H1 (cell line): ENCODE data around the gene ADIPOR2. TPM values are rescaled to one million over a fixed set of nuclear protein-coding genes. Genes with fewer than 3 reads are reported as not detected.
A peak's percentile ranks its signal among the peaks of the same experiment; 100 is the strongest.

Experiments used
- CTCF ChIA-PET: fragments of 300-600 bp; sonication (Branson Sonifier 250); formaldehyde crosslinking; loops from one replicate; lab custom pipeline; 2021; ENCODE audit not compliant: partially characterized antibody; lab: Charles Lee
- POLR2A ChIA-PET: fragments of 300-600 bp; sonication (Branson Sonifier 250); formaldehyde crosslinking; loops from one replicate; lab custom pipeline; 2021; ENCODE audit warnings: inconsistent platforms; ENCODE audit not compliant: partially characterized antibody; lab: Charles Lee
- DNase-seq, 2 experiments: peaks; one replicate each; pipeline versions ENCODE4 v3.0.0 to v3.0.0-alpha.2; 2010 to 2022; ENCODE audit warnings: low spot score in 2 of 2, low read depth in 1 of 2, mixed read lengths in 1 of 2
- FAIRE-seq: peaks from 2 replicates; lab custom pipeline; 2011; peaks lifted over from hg19 to GRCh38; lab: Jason Lieb, UNC
- H2AFZ ChIP-seq: 2 replicates; pipeline ENCODE4 v1.8.1; 2012; ENCODE audit warnings: low read length, inconsistent platforms
- H2AK5ac ChIP-seq: 2 replicates; pipeline ENCODE4 v1.6.1; 2013; ENCODE audit warnings: low read depth, low read length
- H2BK120ac ChIP-seq: replicated peaks from 2 replicates; pipeline ENCODE3; 2013; ENCODE audit warnings: low read depth, low read length, inconsistent platforms
- H2BK12ac ChIP-seq: 2 replicates; pipeline ENCODE4 v1.6.1; 2013; ENCODE audit warnings: low read depth, low read length
- H2BK15ac ChIP-seq: 2 replicates; pipeline ENCODE4 v1.6.1; 2013; ENCODE audit warnings: low read length
- H2BK20ac ChIP-seq: 2 replicates; pipeline ENCODE4 v1.6.1; 2013; ENCODE audit warnings: low read length
- H2BK5ac ChIP-seq: 2 replicates; pipeline ENCODE4 v1.6.1; 2013; ENCODE audit warnings: low read depth, low read length
- H3K14ac ChIP-seq: 2 replicates; pipeline ENCODE4 v1.6.1; 2013; ENCODE audit warnings: inconsistent platforms; ENCODE audit not compliant: insufficient read length
- H3K18ac ChIP-seq: 2 replicates; pipeline ENCODE4 v1.6.1; 2013; ENCODE audit warnings: low read length; ENCODE audit errors: extremely low read depth
- H3K23ac ChIP-seq: 2 replicates; pipeline ENCODE4 v1.6.1; 2013; ENCODE audit warnings: inconsistent platforms; ENCODE audit not compliant: insufficient read length
- H3K23me2 ChIP-seq: 2 replicates; pipeline ENCODE4 v1.6.1; 2013; ENCODE audit warnings: low read depth, low read length
- H3K27ac ChIP-seq: 2 replicates; pipeline ENCODE4 v1.6.1; 2011; ENCODE audit warnings: low read depth, low read length, inconsistent platforms
- H3K27me3 ChIP-seq, 4 experiments: replicated peaks in 1 of 4; 1 replicate in 1 of 4; 2 replicates in 3 of 4; pipeline versions ENCODE4 v1.6.1 to v1.8.1; 2011 to 2013; ENCODE audit warnings: low read length in 3 of 4, mild to moderate bottlenecking in 3 of 4, inconsistent platforms in 2 of 4, mixed read lengths in 2 of 4, moderate library complexity in 1 of 4; ENCODE audit not compliant: control insufficient read depth in 3 of 4, insufficient read depth in 3 of 4; ENCODE audit errors: extremely low read depth in 1 of 4
- H3K36me3 ChIP-seq, 4 experiments: 2 replicates each; pipeline versions ENCODE4 v1.6.1 to v1.8.1; 2011 to 2013; ENCODE audit warnings: mild to moderate bottlenecking in 4 of 4, low read length in 3 of 4, moderate library complexity in 2 of 4, control low read depth in 1 of 4, inconsistent platforms in 1 of 4; ENCODE audit not compliant: insufficient read depth in 4 of 4, control insufficient read depth in 2 of 4
- H3K4ac ChIP-seq: replicated peaks from 2 replicates; pipeline ENCODE3; 2013; ENCODE audit warnings: low read length, low read depth, mixed read lengths, inconsistent platforms; ENCODE audit not compliant: insufficient read length
- H3K4me1 ChIP-seq, 4 experiments: replicated peaks in 1 of 4; 1 replicate in 1 of 4; 2 replicates in 3 of 4; pipeline versions ENCODE4 v1.6.1 to v1.8.1; 2011 to 2013; ENCODE audit warnings: low read length in 3 of 4, inconsistent platforms in 2 of 4, mixed read lengths in 1 of 4; ENCODE audit not compliant: insufficient read depth in 4 of 4, control insufficient read depth in 3 of 4
- H3K4me2 ChIP-seq, 2 experiments: 2 replicates each; pipeline versions ENCODE4 v1.6.1 to v1.8.1; 2011 to 2013; ENCODE audit warnings: low read depth in 2 of 2, low read length in 2 of 2, control low read depth in 1 of 2, inconsistent platforms in 1 of 2, mild to moderate bottlenecking in 1 of 2; ENCODE audit not compliant: insufficient read depth in 1 of 2
- H3K4me3 ChIP-seq, 4 experiments: fragments of 200-600, 300-600 bp in 1 of 4; sonication (generic), shearing (Covaris generic), sonication (Bioruptor Twin) in 1 of 4; 2 replicates each; pipeline versions ENCODE4 v1.5.1 to v1.8.1; 2011 to 2016; ENCODE audit warnings: low read length in 4 of 4, low read depth in 3 of 4, control low read depth in 2 of 4, inconsistent platforms in 2 of 4, mild to moderate bottlenecking in 2 of 4, mixed read lengths in 1 of 4, moderate library complexity in 1 of 4; ENCODE audit not compliant: insufficient read depth in 2 of 4; ENCODE audit errors: extremely low read depth in 1 of 4
- H3K56ac ChIP-seq: replicated peaks from 2 replicates; pipeline ENCODE3; 2013; ENCODE audit warnings: low read depth, mild to moderate bottlenecking, mixed read lengths, low read length, inconsistent platforms; ENCODE audit not compliant: insufficient read length
- H3K79me1 ChIP-seq: 2 replicates; pipeline ENCODE4 v1.6.1; 2013; ENCODE audit warnings: low read depth, low read length, control low read depth
- H3K79me2 ChIP-seq, 2 experiments: 2 replicates each; pipeline versions ENCODE4 v1.6.1 to v1.8.1; 2012 to 2013; ENCODE audit warnings: low read length in 2 of 2, mild to moderate bottlenecking in 2 of 2, inconsistent platforms in 1 of 2; ENCODE audit not compliant: insufficient read depth in 2 of 2, control insufficient read depth in 1 of 2
- H3K9ac ChIP-seq, 4 experiments: replicated peaks in 1 of 4; 1 replicate in 1 of 4; 2 replicates in 3 of 4; pipeline versions ENCODE4 v1.6.1 to v1.8.1; 2011 to 2013; ENCODE audit warnings: low read depth in 3 of 4, low read length in 3 of 4, control low read depth in 2 of 4, mild to moderate bottlenecking in 2 of 4, moderate library complexity in 2 of 4, inconsistent platforms in 1 of 4; ENCODE audit errors: extremely low read depth in 1 of 4
- H3K9me3 ChIP-seq, 2 experiments: 2 replicates each; pipeline versions ENCODE4 v1.6.1 to v1.8.1; 2012 to 2013; ENCODE audit warnings: mild to moderate bottlenecking in 2 of 2, moderate library complexity in 2 of 2, control low read depth in 1 of 2, inconsistent platforms in 1 of 2, low read depth in 1 of 2, low read length in 1 of 2, mixed read lengths in 1 of 2; ENCODE audit not compliant: insufficient read depth in 2 of 2
- H4K20me1 ChIP-seq, 2 experiments: replicated peaks in 1 of 2; 2 replicates each; pipeline versions ENCODE3 to v1.8.1; 2011 to 2013; ENCODE audit warnings: inconsistent platforms in 2 of 2, low read length in 2 of 2, mild to moderate bottlenecking in 1 of 2; ENCODE audit not compliant: insufficient read depth in 2 of 2, control insufficient read depth in 1 of 2
- H4K5ac ChIP-seq: 2 replicates; pipeline ENCODE4 v1.6.1; 2013; ENCODE audit warnings: low read length, low read depth, mixed read lengths, inconsistent platforms; ENCODE audit not compliant: insufficient read length
- H4K8ac ChIP-seq: 2 replicates; pipeline ENCODE4 v1.8.0; 2013; ENCODE audit warnings: mild to moderate bottlenecking, moderate library complexity, low read length, inconsistent platforms; ENCODE audit not compliant: insufficient read depth; ENCODE audit errors: extremely low read depth
- H4K91ac ChIP-seq: replicated peaks from 2 replicates; pipeline ENCODE3; 2013; ENCODE audit warnings: low read length, mixed read lengths, inconsistent platforms; ENCODE audit not compliant: insufficient read length
- CHD1 ChIP-seq: IDR thresholded peaks from 2 replicates; pipeline ENCODE4 v1.6.1; 2012; ENCODE audit warnings: low read depth, low read length, improper control_type of control experiment
- CREB1 ChIP-seq: IDR thresholded peaks from 2 replicates; pipeline ENCODE4 v1.6.1; 2012; ENCODE audit warnings: inconsistent platforms
- EP300 ChIP-seq, 2 experiments: IDR thresholded peaks; 1 replicate in 1 of 2; 2 replicates in 1 of 2; pipeline ENCODE4 v1.6.1; 2011 to 2012; ENCODE audit warnings: low read depth in 2 of 2, low read length in 2 of 2, mild to moderate bottlenecking in 2 of 2, borderline replicate concordance in 1 of 2, inconsistent platforms in 1 of 2, moderate library complexity in 1 of 2
- FOSL1 ChIP-seq: IDR thresholded peaks from 2 replicates; pipeline ENCODE4 v1.6.1; 2011; ENCODE audit warnings: mild to moderate bottlenecking, low read depth, low read length, moderate library complexity; ENCODE audit not compliant: insufficient read depth
- PHF8 ChIP-seq: fragments of 200-600 bp; sonication (generic); conservative IDR thresholded peaks from 2 replicates; pipeline ENCODE4 v1.7.1; 2012; ENCODE audit warnings: low read depth, mild to moderate bottlenecking, inconsistent platforms, low read length, moderate library complexity
- SIRT6 ChIP-seq: IDR thresholded peaks from one replicate; pipeline ENCODE4 v1.7.1; 2012; ENCODE audit warnings: low read length, inconsistent platforms
- SP4 ChIP-seq: IDR thresholded peaks from 2 replicates; pipeline ENCODE4 v1.6.1; 2012; ENCODE audit warnings: low read length, inconsistent platforms
- TAF7 ChIP-seq: optimal IDR thresholded peaks from 2 replicates; pipeline ENCODE3; 2011; ENCODE audit warnings: low read depth, mild to moderate bottlenecking, inconsistent platforms, low read length, moderate library complexity, borderline replicate concordance
- WGBS, 2 experiments: shearing (Covaris generic) in 1 of 2; methylation state at CpG; one replicate each; pipeline versions ENCODE4 v1.1.6 to v1.1.7; 2013 to 2015; ENCODE audit warnings: low lambda C conversion rate in 2 of 2, mixed read lengths in 2 of 2, inconsistent platforms in 1 of 2, low coverage in 1 of 2, missing lambda C conversion rate in 1 of 2; ENCODE audit not compliant: insufficient replicate concordance in 2 of 2, insufficient coverage in 1 of 2, insufficient read length in 1 of 2; ENCODE audit errors: extremely low coverage in 1 of 2, missing lambda C conversion rate in 1 of 2; 5-methylcytosine and 5-hydroxymethylcytosine counted together
- polyA plus RNA-seq, 7 experiments: library from polyadenylated mRNA; depleted of rRNA in 3 of 7; stranded (reverse) in 5 of 7; unstranded in 2 of 7; fragments of >200 nt in 5 of 7; fragments of 200-250 nt in 2 of 7; gene quantifications; 1 replicate in 5 of 7; 2 replicates in 1 of 7; 4 replicates in 1 of 7; pipeline versions ENCODE4 v1.2.1 to v1.2.3, GENCODE V29; 2011 to 2013; ENCODE audit warnings: missing spikeins in 2 of 7, mixed read lengths in 2 of 7
- total RNA-seq: library from RNA; stranded (reverse); fragmentation: NEBNext Ultra II Directional; extraction: Animal tissue kit (Norgen Biotek cat#: 25700); gene quantifications from 2 replicates; pipeline ENCODE4 v1.2.1, GENCODE V29; 2021
- TF ChIP-seq, protein P1 (sequence below): IDR thresholded peaks from 2 replicates; pipeline ENCODE4 v1.6.1; 2011; ENCODE audit warnings: low read length, improper control_type of control experiment
- TF ChIP-seq, protein P2 (sequence below): IDR thresholded peaks from 2 replicates; pipeline ENCODE4 v1.6.1; 2011; ENCODE audit warnings: low read depth, mild to moderate bottlenecking, low read length; ENCODE audit not compliant: insufficient read depth

Gene ADIPOR2
- total and polyA plus RNA-seq, 2 of the 8 experiments (the other 6 are each of a cell fraction or from before 2014, with no cell fraction given): 17.5 to 50.8 TPM

DNA sequence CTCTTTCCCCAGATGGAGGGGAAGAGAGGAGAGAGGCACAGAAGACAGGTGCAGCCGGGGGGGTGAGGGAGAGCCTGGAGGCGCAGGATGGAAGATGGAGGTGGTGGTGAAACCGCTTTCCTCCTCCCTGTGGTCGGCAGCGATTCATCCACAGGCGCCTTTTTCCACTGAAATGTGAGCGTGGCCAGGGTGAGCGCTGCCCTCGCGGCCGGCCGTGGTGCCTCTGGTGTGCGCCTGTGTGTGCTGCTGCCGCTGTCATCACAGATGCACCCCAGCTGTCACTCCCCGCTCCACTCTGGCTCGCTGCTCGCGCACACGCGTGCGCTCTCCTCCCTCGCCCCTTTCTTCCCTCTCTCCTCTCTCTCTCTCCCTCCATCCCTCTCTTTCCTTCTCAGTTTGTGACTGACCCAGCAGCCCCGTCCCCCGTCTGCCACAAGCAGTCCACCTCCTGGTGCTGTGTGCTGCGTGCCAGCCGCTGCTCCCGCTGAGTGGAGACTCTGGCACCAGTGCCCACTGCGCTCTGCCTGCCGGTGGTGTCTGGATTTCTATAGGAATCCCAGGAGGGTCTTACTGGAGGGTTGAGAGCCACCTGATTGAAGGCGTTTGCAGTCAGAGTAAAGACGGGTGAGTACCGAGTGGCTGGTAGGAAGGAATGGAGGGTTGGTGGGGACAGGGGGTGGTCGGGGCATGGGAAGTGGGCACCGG lies 129.5 kb downstream of the ADIPOR2 start, which contains the start of gene LRTM2:
TSS of gene LRTM2 (plus strand) at position 375 of the 705 bp plus-strand sequence. CDS start 7,584 bp downstream, outside the sequence.
- Histone ChIP-seq H2BK20ac (no peak within 1 kb of the TSS), H3K14ac (no peak within 1 kb of the TSS), H3K23me2 (no peaks in the 10 kb centered on the region; the same call in 1 of the 2 replicates), H3K9ac (no peak within 1 kb of the TSS), H4K8ac (peak within 1 kb of the TSS; percentile 35; the same call in 1 of the 2 replicates), H2AFZ (no peak within 1 kb of the TSS), H3K4me2 (peak within 1 kb of the TSS; percentile 54 to 69), H3K36me3 (no peaks in the 10 kb centered on the region), H4K20me1 (peaks cover 0 to 2% of the 10 kb centered on the region in 2 experiments), H3K18ac (no peak within 1 kb of the TSS; the same call in 1 of the 2 replicates), H2AK5ac (0 out of 2 replicates have a peak within 1 kb of the TSS, but pooled peaks have one; percentile 82), H3K27ac (no peak within 1 kb of the TSS), H4K5ac (no peak within 1 kb of the TSS), H4K91ac (no peak within 1 kb of the TSS), H3K9me3 (peaks cover 0 to 3% of the 10 kb centered on the region in 2 experiments; a peak in 2 of 4 replicates), H3K27me3 (peaks cover 9 to 34% (median 32%) of the 10 kb centered on the region in 4 experiments), H2BK120ac (no peak within 1 kb of the TSS), H3K79me2 (no peaks in the 10 kb centered on the region), H2BK5ac (no peak within 1 kb of the TSS), H3K79me1 (no peaks in the 10 kb centered on the region), H3K4me1 (peaks cover 0 to 21% (median 8%) of the 10 kb centered on the region in 4 experiments; a peak in 5 of 7 replicates), H2BK15ac (peak within 1 kb of the TSS; percentile 65; the same call in 1 of the 2 replicates), H2BK12ac (no peak within 1 kb of the TSS), H3K56ac (no peak within 1 kb of the TSS), H3K4ac (peak within 1 kb of the TSS; percentile 53), H3K23ac (no peak within 1 kb of the TSS), H3K4me3 (peak within 1 kb of the TSS; percentile 1 to 54 (median 27); a peak in 5 of 8 replicates)
- FAIRE-seq: no peak
- 29% methylated on average over 25 of the region's 34 CpGs; no CpG with 5 or more reads in 1 of the 2 experiments for WGBS, 2 experiments
- ChIA-PET CTCF (interaction anchor here (0.9 to 2.3 kb wide), 3 partner anchors 25 to 167 kb away, joined by 3 to 7 read pairs (median 3); no protein-coding TSS in a partner anchor), POLR2A (interaction anchor here (1.6 to 2.7 kb wide), 2 partner anchors 14 to 22 kb away, joined by 3 to 7 read pairs; no protein-coding TSS in a partner anchor)
- DNase-seq: no peak
- TF ChIP-seq TAF7 (no peak), FOSL1 (no peak), SP4 (no peak), SIRT6 (no peak), PHF8 (no peak), CREB1 (no peak), EP300 (IDR thresholded peaks at IDR 0.05; ENCODE audit: borderline replicate concordance in 1 of 2, low read depth in 2 of 2, low read length in 2 of 2) (no peak), CHD1 (no peak)
- TF ChIP-seq, protein P1, sequence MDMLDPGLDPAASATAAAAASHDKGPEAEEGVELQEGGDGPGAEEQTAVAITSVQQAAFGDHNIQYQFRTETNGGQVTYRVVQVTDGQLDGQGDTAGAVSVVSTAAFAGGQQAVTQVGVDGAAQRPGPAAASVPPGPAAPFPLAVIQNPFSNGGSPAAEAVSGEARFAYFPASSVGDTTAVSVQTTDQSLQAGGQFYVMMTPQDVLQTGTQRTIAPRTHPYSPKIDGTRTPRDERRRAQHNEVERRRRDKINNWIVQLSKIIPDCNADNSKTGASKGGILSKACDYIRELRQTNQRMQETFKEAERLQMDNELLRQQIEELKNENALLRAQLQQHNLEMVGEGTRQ: no peak
- TF ChIP-seq, protein P2, sequence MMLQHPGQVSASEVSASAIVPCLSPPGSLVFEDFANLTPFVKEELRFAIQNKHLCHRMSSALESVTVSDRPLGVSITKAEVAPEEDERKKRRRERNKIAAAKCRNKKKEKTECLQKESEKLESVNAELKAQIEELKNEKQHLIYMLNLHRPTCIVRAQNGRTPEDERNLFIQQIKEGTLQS: no peak
